H9 (cell line): ENCODE results near the gene SYT11. TPM values are rescaled to one million over a fixed set of nuclear protein-coding genes. Genes with fewer than 3 reads are reported as not detected.

Experiments used
- DNase-seq: peaks from one replicate; pipeline ENCODE4 v3.0.0-alpha.2; 2017
- H2AFZ ChIP-seq: one replicate; pipeline ENCODE4 v1.6.1; 2013; ENCODE audit warnings: mild to moderate bottlenecking, low read length, control low read depth, moderate library complexity
- H2AK5ac ChIP-seq: 2 replicates; pipeline ENCODE4 v1.6.1; 2013; ENCODE audit warnings: low read length, control low read depth, mixed read lengths; ENCODE audit not compliant: insufficient read length
- H2BK120ac ChIP-seq: one replicate; pipeline ENCODE4 v1.6.1; 2013; ENCODE audit warnings: low read depth, mild to moderate bottlenecking, low read length, control low read depth, inconsistent platforms; ENCODE audit not compliant: poor library complexity, severe bottlenecking
- H2BK12ac ChIP-seq: 2 replicates; pipeline ENCODE4 v1.6.1; 2013; ENCODE audit warnings: low read length, control low read depth, mixed read lengths, low read depth; ENCODE audit not compliant: insufficient read length
- H2BK15ac ChIP-seq: 2 replicates; pipeline ENCODE4 v1.6.1; 2013; ENCODE audit warnings: low read depth, low read length, control low read depth
- H2BK20ac ChIP-seq: one replicate; pipeline ENCODE4 v1.6.1; 2013; ENCODE audit warnings: low read depth, mild to moderate bottlenecking, low read length, control low read depth, inconsistent platforms; ENCODE audit not compliant: poor library complexity, severe bottlenecking
- H2BK5ac ChIP-seq: 2 replicates; pipeline ENCODE4 v1.6.1; 2013; ENCODE audit warnings: low read length, control low read depth, mixed read lengths; ENCODE audit not compliant: insufficient read length
- H3K14ac ChIP-seq: 2 replicates; pipeline ENCODE4 v1.6.1; 2013; ENCODE audit warnings: low read length, control low read depth; ENCODE audit not compliant: insufficient read depth
- H3K18ac ChIP-seq: 2 replicates; pipeline ENCODE4 v1.6.1; 2013; ENCODE audit warnings: low read depth, mild to moderate bottlenecking, mixed read lengths, low read length, control low read depth; ENCODE audit not compliant: insufficient read length
- H3K23ac ChIP-seq: 2 replicates; pipeline ENCODE4 v1.6.1; 2013; ENCODE audit warnings: low read length, control low read depth, mixed read lengths, low read depth; ENCODE audit not compliant: insufficient read length
- H3K23me2 ChIP-seq: 2 replicates; pipeline ENCODE4 v1.6.1; 2013; ENCODE audit warnings: low read depth, mild to moderate bottlenecking, mixed read lengths, low read length, control low read depth; ENCODE audit not compliant: insufficient read length, poor library complexity, severe bottlenecking
- H3K27ac ChIP-seq: 2 replicates; pipeline ENCODE4 v1.5.1; 2013; ENCODE audit warnings: low read length, control low read depth, mixed read lengths, low read depth; ENCODE audit not compliant: insufficient read length
- H3K27me3 ChIP-seq: 2 replicates; pipeline ENCODE4 v1.6.1; 2013; ENCODE audit warnings: low read length, control low read depth, inconsistent platforms; ENCODE audit not compliant: insufficient read depth
- H3K4ac ChIP-seq: 2 replicates; pipeline ENCODE4 v1.6.1; 2013; ENCODE audit warnings: low read depth, mild to moderate bottlenecking, control low read depth, inconsistent platforms, low read length, moderate library complexity
- H3K4me1 ChIP-seq: 2 replicates; pipeline ENCODE4 v1.6.1; 2013; ENCODE audit warnings: low read length, control low read depth, inconsistent platforms; ENCODE audit not compliant: insufficient read depth
- H3K4me2 ChIP-seq: 2 replicates; pipeline ENCODE4 v1.6.1; 2013; ENCODE audit warnings: low read length, control low read depth, mixed read lengths; ENCODE audit not compliant: insufficient read length, insufficient read depth
- H3K56ac ChIP-seq: 2 replicates; pipeline ENCODE4 v1.6.1; 2013; ENCODE audit warnings: low read depth, mild to moderate bottlenecking, mixed read lengths, low read length, control low read depth; ENCODE audit not compliant: insufficient read length
- H3K79me1 ChIP-seq: 2 replicates; pipeline ENCODE4 v1.6.1; 2013; ENCODE audit warnings: low read depth, mild to moderate bottlenecking, moderate library complexity, low read length, control low read depth, inconsistent platforms; ENCODE audit not compliant: insufficient read depth, poor library complexity, severe bottlenecking
- H3K79me2 ChIP-seq: 2 replicates; pipeline ENCODE4 v1.6.1; 2013; ENCODE audit warnings: low read length, control low read depth, inconsistent platforms; ENCODE audit not compliant: insufficient read depth
- H3K9ac ChIP-seq: 2 replicates; pipeline ENCODE4 v1.6.1; 2013; ENCODE audit warnings: low read length, control low read depth, mixed read lengths; ENCODE audit not compliant: insufficient read length; ENCODE audit errors: extremely low read depth
- H3K9me3 ChIP-seq: one replicate; pipeline ENCODE4 v1.6.1; 2013; ENCODE audit warnings: low read depth, low read length, inconsistent platforms; ENCODE audit not compliant: control insufficient read depth
- H3T11ph ChIP-seq: one replicate; pipeline ENCODE4 v1.6.1; 2013; ENCODE audit warnings: mild to moderate bottlenecking, low read length, control low read depth, inconsistent platforms
- H4K20me1 ChIP-seq: one replicate; pipeline ENCODE4 v1.6.1; 2013; ENCODE audit not compliant: control insufficient read depth, insufficient read length, insufficient read depth
- H4K5ac ChIP-seq: 2 replicates; pipeline ENCODE4 v1.6.1; 2013; ENCODE audit warnings: low read depth, mild to moderate bottlenecking, mixed read lengths, low read length, control low read depth; ENCODE audit not compliant: insufficient read length
- H4K8ac ChIP-seq: replicated peaks from 2 replicates; pipeline ENCODE4 v1.6.1; 2013; ENCODE audit warnings: low read length, control low read depth, mixed read lengths, low read depth; ENCODE audit not compliant: insufficient read length
- H4K91ac ChIP-seq: 2 replicates; pipeline ENCODE4 v1.6.1; 2013; ENCODE audit warnings: low read depth, mild to moderate bottlenecking, moderate library complexity, mixed read lengths, low read length, control low read depth; ENCODE audit not compliant: insufficient read length
- H3K27ac Mint-ChIP-seq, 3 experiments: 2 replicates in 2 of 3; 3 replicates in 1 of 3; pipeline ENCODE4 v1.8.0; 2020 to 2021; ENCODE audit warnings: mixed read lengths in 3 of 3, mild to moderate bottlenecking in 1 of 3, moderate library complexity in 1 of 3
- H3K27me3 Mint-ChIP-seq: 2 replicates; pipeline ENCODE4 v1.8.0; 2021; ENCODE audit warnings: low read depth, mild to moderate bottlenecking, moderate library complexity, mixed read lengths
- H3K36me3 Mint-ChIP-seq, 3 experiments: 2 replicates in 2 of 3; 3 replicates in 1 of 3; pipeline ENCODE4 v1.8.0; 2020 to 2021; ENCODE audit warnings: low read depth in 3 of 3, mixed read lengths in 3 of 3; ENCODE audit not compliant: insufficient read depth in 1 of 3
- H3K4me1 Mint-ChIP-seq, 2 experiments: 2 replicates each; pipeline ENCODE4 v1.8.0; 2020; ENCODE audit warnings: mixed read lengths in 2 of 2
- H3K4me3 Mint-ChIP-seq, 2 experiments: 2 replicates in 1 of 2; 3 replicates in 1 of 2; pipeline ENCODE4 v1.8.0; 2020 to 2021; ENCODE audit warnings: mild to moderate bottlenecking in 2 of 2, mixed read lengths in 2 of 2, moderate library complexity in 1 of 2
- H3K9me3 Mint-ChIP-seq, 2 experiments: 2 replicates in 1 of 2; 3 replicates in 1 of 2; pipeline ENCODE4 v1.8.0; 2020; ENCODE audit warnings: mild to moderate bottlenecking in 2 of 2, mixed read lengths in 2 of 2, moderate library complexity in 1 of 2
- WGBS: extraction: QIAGEN DNeasy Blood & Tissue Kit; methylation state at CpG from one replicate; pipeline ENCODE4 v1.1.7; 2013; ENCODE audit warnings: missing lambda C conversion rate, low lambda C conversion rate, mixed read lengths; ENCODE audit not compliant: insufficient read length; ENCODE audit errors: extremely low coverage; 5-methylcytosine and 5-hydroxymethylcytosine counted together
- total RNA-seq: library from RNA; stranded (reverse); gene quantifications from 2 replicates; pipeline ENCODE4 v1.2.1, GENCODE V29; 2021
- TF ChIP-seq, protein P1 (sequence below): fragments of 200-600 bp; sonication (generic); conservative IDR thresholded peaks from 3 replicates; pipeline ENCODE4 v1.8.0; 2021; ENCODE audit warnings: antibody characterized with exemption, mild to moderate bottlenecking

Gene SYT11
- total RNA-seq, 1 experiment from 2014 or later: 0.28 TPM

DNA sequence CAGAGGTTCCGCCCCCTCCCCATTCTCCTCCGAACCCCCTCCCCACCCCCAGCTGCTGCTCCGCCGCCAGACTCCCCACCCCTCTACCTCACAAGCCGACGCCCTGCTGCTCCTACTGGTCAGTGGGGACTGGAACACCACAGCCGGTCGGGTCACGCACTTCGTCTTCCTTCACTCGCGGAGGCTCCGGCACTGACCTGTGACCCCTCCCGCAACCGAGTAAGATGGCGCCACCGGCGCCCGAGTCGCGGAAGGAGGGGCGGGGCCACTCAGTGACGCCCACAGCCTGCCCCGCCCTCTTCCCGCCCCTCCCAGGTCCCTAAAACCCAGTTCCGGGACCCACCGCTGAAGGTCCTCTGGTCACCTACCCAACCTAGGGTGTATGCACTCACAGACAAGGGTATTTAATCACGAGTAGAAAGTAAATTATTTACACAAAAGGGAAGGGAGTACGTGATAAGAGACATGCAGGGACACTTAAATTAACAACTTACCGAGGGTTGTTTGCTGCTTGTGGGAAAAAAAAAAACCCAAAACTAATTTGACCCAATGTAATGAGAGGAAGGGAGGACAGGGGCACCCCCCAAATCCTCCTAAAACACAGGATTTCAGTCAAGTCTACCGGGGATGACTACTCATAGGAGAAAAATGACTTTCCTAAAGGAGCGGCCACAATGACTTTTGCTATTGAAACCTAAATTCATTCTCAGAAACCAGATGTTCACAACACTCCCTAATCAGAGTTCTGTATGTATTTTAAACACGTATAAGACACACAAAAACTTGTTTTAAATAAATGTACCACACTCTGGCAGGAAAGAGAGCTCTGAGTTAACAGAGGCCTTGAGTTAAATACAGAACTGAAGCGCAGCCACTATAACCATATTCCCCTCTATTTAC is 52.0 kb downstream of the SYT11 start, which contains the start of gene RIT1:
TSS of gene RIT1 (minus strand) at position 194 of the 900 bp plus-strand sequence. CDS start 588 bp downstream, outside the sequence.
- no peak within 1 kb of the TSS for H4K5ac ChIP-seq
- Mint-ChIP-seq H3K27ac (peak within 1 kb of the TSS; percentile 96 to 98 (median 96)), H3K36me3 (peaks cover 19 to 73% (median 67%) of the 10 kb centered on the region in 3 experiments; a peak in 6 of 7 replicates), H3K27me3 (no peaks in the 10 kb centered on the region), H3K4me3 (peak within 1 kb of the TSS; percentile 96 to 97), H3K4me1 (peaks cover 17% of the 10 kb centered on the region in 2 experiments), H3K9me3 (no peaks in the 10 kb centered on the region)
- TF ChIP-seq, protein P1, sequence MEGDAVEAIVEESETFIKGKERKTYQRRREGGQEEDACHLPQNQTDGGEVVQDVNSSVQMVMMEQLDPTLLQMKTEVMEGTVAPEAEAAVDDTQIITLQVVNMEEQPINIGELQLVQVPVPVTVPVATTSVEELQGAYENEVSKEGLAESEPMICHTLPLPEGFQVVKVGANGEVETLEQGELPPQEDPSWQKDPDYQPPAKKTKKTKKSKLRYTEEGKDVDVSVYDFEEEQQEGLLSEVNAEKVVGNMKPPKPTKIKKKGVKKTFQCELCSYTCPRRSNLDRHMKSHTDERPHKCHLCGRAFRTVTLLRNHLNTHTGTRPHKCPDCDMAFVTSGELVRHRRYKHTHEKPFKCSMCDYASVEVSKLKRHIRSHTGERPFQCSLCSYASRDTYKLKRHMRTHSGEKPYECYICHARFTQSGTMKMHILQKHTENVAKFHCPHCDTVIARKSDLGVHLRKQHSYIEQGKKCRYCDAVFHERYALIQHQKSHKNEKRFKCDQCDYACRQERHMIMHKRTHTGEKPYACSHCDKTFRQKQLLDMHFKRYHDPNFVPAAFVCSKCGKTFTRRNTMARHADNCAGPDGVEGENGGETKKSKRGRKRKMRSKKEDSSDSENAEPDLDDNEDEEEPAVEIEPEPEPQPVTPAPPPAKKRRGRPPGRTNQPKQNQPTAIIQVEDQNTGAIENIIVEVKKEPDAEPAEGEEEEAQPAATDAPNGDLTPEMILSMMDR: no peak
- no peaks in the 10 kb centered on the region for H3K9me3 ChIP-seq
- H3K18ac ChIP-seq: no peak within 1 kb of the TSS
- H2BK20ac ChIP-seq: no peak within 1 kb of the TSS
- no peaks in the 10 kb centered on the region for H3K79me2 ChIP-seq
- no peak within 1 kb of the TSS for H3K56ac ChIP-seq
- H2BK120ac ChIP-seq: no peak within 1 kb of the TSS
- no peaks in the 10 kb centered on the region for H3K4me1 ChIP-seq
- H3K9ac ChIP-seq: peak within 1 kb of the TSS; percentile 17
- no peak within 1 kb of the TSS for H3K4ac ChIP-seq
- no peak within 1 kb of the TSS for H3K27ac ChIP-seq
- peak; percentile 91 for DNase-seq
- peak within 1 kb of the TSS; percentile 56 for H3K4me2 ChIP-seq
- no peak within 1 kb of the TSS for H4K91ac ChIP-seq
- H2BK15ac ChIP-seq: no peak within 1 kb of the TSS
- H3K14ac ChIP-seq: no peak within 1 kb of the TSS; the same call in 1 of the 2 replicates
- no peak within 1 kb of the TSS for H4K8ac ChIP-seq
- H2AK5ac ChIP-seq: no peak within 1 kb of the TSS
- no peak within 1 kb of the TSS for H3K23ac ChIP-seq
- H3K27me3 ChIP-seq: no peaks in the 10 kb centered on the region; the same call in 1 of the 2 replicates
- H3T11ph ChIP-seq: no peak within 1 kb of the TSS
- H3K79me1 ChIP-seq: no peaks in the 10 kb centered on the region
- H4K20me1 ChIP-seq: no peaks in the 10 kb centered on the region
- H2BK5ac ChIP-seq: no peak within 1 kb of the TSS
- peaks cover 6% of the 10 kb centered on the region for H3K23me2 ChIP-seq
- H2BK12ac ChIP-seq: no peak within 1 kb of the TSS
- no CpG with 5 or more reads among the region's 34 CpGs for WGBS
- no peak within 1 kb of the TSS for H2AFZ ChIP-seq
